Measurements from ENCODE around the gene S100A5.

- TF ChIP-seq CTCF (IDR thresholded peaks at IDR 0.05) (no peak), ZFX (IDR thresholded peaks at IDR 0.05; ENCODE audit: borderline replicate concordance) (no peak)
Measured at GRCh38 chr1:153586347-153586746, 45.6 kb upstream of the S100A5 start.
